ENCODE data around the gene DMD. TPM values are rescaled to one million over a fixed set of nuclear protein-coding genes. Genes with fewer than 3 reads are reported as not detected.

Gene DMD
- total and polyA plus RNA-seq, 12 donors: 28.5 to 228 (median 168) TPM

- H3K9me3 ChIP-seq: no peaks in the 10 kb centered on the region
- no peaks in the 10 kb centered on the region for H3K36me3 ChIP-seq
- DNase-seq (no peak), ATAC-seq (no peak)
- 55 to 58% methylated on average over 3 of the region's 3 CpGs for WGBS, 2 donors
- no peaks in the 10 kb centered on the region for H3K27me3 ChIP-seq
- TF ChIP-seq CTCF (IDR thresholded peaks at IDR 0.05): no peak
- intact Hi-C loops (cut with DNase I): no loop called here
- no peak overlapping the region for H3K27ac ChIP-seq
- H3K4me1 ChIP-seq: no peaks in the 10 kb centered on the region
- no peak overlapping the region for H3K4me3 ChIP-seq
Measured at GRCh38 chrX:31521941-31522340, 1689.4 kb downstream of the DMD start.

GRCh38 chrX:31516527-31516926, 1694.8 kb downstream of the DMD start:
- Histone ChIP-seq H3K27me3 (peaks cover 0 to 4% (median 0%) of the 10 kb centered on the region in 7 donors), H3K27ac (no peak overlapping the region), H3K36me3 (no peaks in the 10 kb centered on the region), H3K4me1 (peaks cover 0 to 8% (median 0%) of the 10 kb centered on the region in 9 donors), H3K9me3 (no peaks in the 10 kb centered on the region), H3K4me3 (no peak overlapping the region)
- intact Hi-C loops (cut with DNase I): no loop called here
- 29 to 41% methylated on average over 6 of the region's 6 CpGs for WGBS, 2 donors
- TF ChIP-seq CTCF (IDR thresholded peaks at IDR 0.05): no peak
- no peak for ATAC-seq
- no peak for DNase-seq

- 14 to 25% methylated on average over 4 of the region's 4 CpGs for WGBS, 2 donors
- DNase-seq: no peak
- H3K27ac ChIP-seq: peak overlapping the region in 5 of 10 donors; percentile 40 to 53 (median 43)
- peak in 7 of 8 donors; percentile 17 to 75 (median 56) for ATAC-seq
- no peak overlapping the region for H3K4me3 ChIP-seq
- intact Hi-C loops (cut with DNase I): no loop called here
- peaks cover 0 to 15% (median 0%) of the 10 kb centered on the region in 9 donors for H3K4me1 ChIP-seq
- no peaks in the 10 kb centered on the region for H3K9me3 ChIP-seq
- no peak for TF ChIP-seq CTCF (IDR thresholded peaks at IDR 0.05)
- H3K27me3 ChIP-seq: peaks cover 0 to 7% (median 0%) of the 10 kb centered on the region in 7 donors
- no peaks in the 10 kb centered on the region for H3K36me3 ChIP-seq
Measured at GRCh38 chrX:31508338-31508737, 1703.0 kb downstream of the DMD start.

GRCh38 chrX:31506928-31507327, 1704.4 kb downstream of the DMD start:
- intact Hi-C loops (cut with DNase I): no loop called here
- ATAC-seq: no peak
- H3K4me3 ChIP-seq: no peak overlapping the region

More at GRCh38 chrX:31506928-31507327, 1704.4 kb downstream of the DMD start:
- TF ChIP-seq CTCF (IDR thresholded peaks at IDR 0.05): no peak
- H3K4me1 ChIP-seq: peaks cover 0 to 15% (median 0%) of the 10 kb centered on the region in 9 donors
- peaks cover 0 to 7% (median 0%) of the 10 kb centered on the region in 7 donors for H3K27me3 ChIP-seq
- no peak overlapping the region for H3K27ac ChIP-seq
- DNase-seq: no peak
- 72 to 79% methylated on average over 3 of the region's 3 CpGs for WGBS, 2 donors
- H3K36me3 ChIP-seq: no peaks in the 10 kb centered on the region
- H3K9me3 ChIP-seq: no peaks in the 10 kb centered on the region
